Mesenchymal stem cell (in vitro differentiated cells and primary cell): ENCODE measurements around the gene SMG7.

Experiments
- DNase-seq: peaks from one replicate; pipeline ENCODE4 v3.0.0-alpha.2; 2013
- H2AFZ ChIP-seq: one replicate; pipeline ENCODE4 v1.6.1; 2013; ENCODE audit warnings: low read depth, mild to moderate bottlenecking, control low read depth, inconsistent platforms, low read length, moderate library complexity
- H2AK5ac ChIP-seq: 2 replicates; pipeline ENCODE4 v1.6.1; 2013; ENCODE audit warnings: low read length, moderate library complexity, mild to moderate bottlenecking, inconsistent platforms; ENCODE audit not compliant: severe bottlenecking
- H2BK120ac ChIP-seq: one replicate; pipeline ENCODE4 v1.6.1; 2013; ENCODE audit warnings: low read depth, mild to moderate bottlenecking, inconsistent platforms, low read length, moderate library complexity
- H2BK12ac ChIP-seq, 2 experiments: one replicate each; pipeline ENCODE4 v1.6.1; 2013; ENCODE audit warnings: inconsistent platforms in 2 of 2, low read length in 2 of 2, mild to moderate bottlenecking in 2 of 2, moderate library complexity in 2 of 2, control low read depth in 1 of 2
- H2BK15ac ChIP-seq: one replicate; pipeline ENCODE4 v1.6.1; 2013; ENCODE audit warnings: mild to moderate bottlenecking, low read depth, inconsistent platforms; ENCODE audit not compliant: poor library complexity, severe bottlenecking
- H2BK5ac ChIP-seq: 2 replicates; pipeline ENCODE4 v1.6.1; 2013; ENCODE audit warnings: low read depth, mild to moderate bottlenecking, low read length, control low read depth, inconsistent platforms; ENCODE audit not compliant: poor library complexity, severe bottlenecking
- H3K14ac ChIP-seq, 2 experiments: one replicate each; pipeline ENCODE4 v1.6.1; 2013; ENCODE audit warnings: inconsistent platforms in 2 of 2, low read length in 2 of 2, control low read depth in 1 of 2, mild to moderate bottlenecking in 1 of 2, moderate library complexity in 1 of 2
- H3K18ac ChIP-seq, 2 experiments: one replicate each; pipeline ENCODE4 v1.6.1; 2013; ENCODE audit warnings: inconsistent platforms in 2 of 2, low read length in 2 of 2, control low read depth in 1 of 2, low read depth in 1 of 2, mild to moderate bottlenecking in 1 of 2
- H3K23ac ChIP-seq, 2 experiments: one replicate each; pipeline ENCODE4 v1.6.1; 2013; ENCODE audit warnings: inconsistent platforms in 2 of 2, low read length in 2 of 2, mild to moderate bottlenecking in 2 of 2, moderate library complexity in 2 of 2, control low read depth in 1 of 2
- H3K27ac ChIP-seq: 2 replicates; pipeline ENCODE4 v1.5.1; 2013; ENCODE audit warnings: mild to moderate bottlenecking, moderate library complexity, low read length, control low read depth, inconsistent platforms; ENCODE audit not compliant: poor library complexity, severe bottlenecking
- H3K27me3 ChIP-seq, 2 experiments: 2 replicates each; pipeline versions ENCODE4 v1.6.1 to v1.7.0; 2013; ENCODE audit warnings: low read length in 2 of 2, mild to moderate bottlenecking in 2 of 2, moderate library complexity in 2 of 2, control low read depth in 1 of 2, inconsistent platforms in 1 of 2; ENCODE audit not compliant: control insufficient read depth in 1 of 2, insufficient read depth in 1 of 2
- H3K36me3 ChIP-seq, 2 experiments: 2 replicates each; pipeline versions ENCODE4 v1.6.1 to v1.7.0; 2013; ENCODE audit warnings: low read length in 2 of 2, control low read depth in 1 of 2, inconsistent platforms in 1 of 2, low read depth in 1 of 2, mild to moderate bottlenecking in 1 of 2; ENCODE audit not compliant: insufficient read depth in 2 of 2, control insufficient read depth in 1 of 2
- H3K4ac ChIP-seq, 2 experiments: one replicate each; pipeline ENCODE4 v1.6.1; 2013; ENCODE audit warnings: inconsistent platforms in 2 of 2, low read length in 2 of 2, mild to moderate bottlenecking in 2 of 2, moderate library complexity in 2 of 2, control low read depth in 1 of 2, low read depth in 1 of 2
- H3K4me1 ChIP-seq: 2 replicates; pipeline ENCODE4 v1.6.1; 2013; ENCODE audit warnings: low read depth, low read length, control low read depth; ENCODE audit not compliant: control insufficient read depth, insufficient read depth
- H3K4me2 ChIP-seq: 2 replicates; pipeline ENCODE4 v1.6.1; 2013; ENCODE audit warnings: low read length, mild to moderate bottlenecking, inconsistent platforms; ENCODE audit not compliant: poor library complexity, severe bottlenecking
- H3K4me3 ChIP-seq, 2 experiments: 2 replicates each; pipeline versions ENCODE4 v1.5.1 to v1.7.0; 2013; ENCODE audit warnings: low read length in 2 of 2, mild to moderate bottlenecking in 2 of 2, control low read depth in 1 of 2, low read depth in 1 of 2; ENCODE audit not compliant: insufficient read depth in 1 of 2
- H3K79me1 ChIP-seq: replicated peaks from 2 replicates; pipeline ENCODE4 v1.6.1; 2013; ENCODE audit warnings: mild to moderate bottlenecking, control low read depth, low read length, inconsistent platforms; ENCODE audit not compliant: poor library complexity, severe bottlenecking
- H3K9ac ChIP-seq: 2 replicates; pipeline ENCODE4 v1.7.0; 2013; ENCODE audit warnings: mild to moderate bottlenecking, low read length, moderate library complexity
- H3K9me3 ChIP-seq: 2 replicates; pipeline ENCODE4 v1.7.0; 2013; ENCODE audit warnings: mild to moderate bottlenecking, low read length; ENCODE audit not compliant: control insufficient read depth
- H4K8ac ChIP-seq: one replicate; pipeline ENCODE4 v1.6.1; 2013; ENCODE audit warnings: inconsistent platforms, mild to moderate bottlenecking, low read length, moderate library complexity
- H4K91ac ChIP-seq: one replicate; pipeline ENCODE4 v1.6.1; 2013; ENCODE audit warnings: mild to moderate bottlenecking, low read length, inconsistent platforms
- WGBS: methylation state at CpG from one replicate; pipeline ENCODE4 v1.1.7; 2013; ENCODE audit warnings: mixed read lengths; 5-methylcytosine and 5-hydroxymethylcytosine counted together

SMG7 gene

GRCh38 chr1:183487674-183488442 is 15.6 kb downstream of the SMG7 start:
- no peak overlapping the region for H2AK5ac ChIP-seq
- H2AFZ ChIP-seq = no peak overlapping the region
- H3K4ac ChIP-seq = no peak overlapping the region
- no peak overlapping the region for H3K23ac ChIP-seq
- no peak overlapping the region for H2BK15ac ChIP-seq
- no peak overlapping the region for H3K4me3 ChIP-seq
- H3K36me3 ChIP-seq = no peaks in the 10 kb centered on the region
- no peak overlapping the region for H2BK5ac ChIP-seq
- no peaks in the 10 kb centered on the region for H3K4me1 ChIP-seq
- no peaks in the 10 kb centered on the region for H3K9me3 ChIP-seq
- no peak overlapping the region for H4K91ac ChIP-seq
- H3K14ac ChIP-seq = no peak overlapping the region
- no peak overlapping the region for H3K9ac ChIP-seq
- H3K27ac ChIP-seq = no peak overlapping the region
- no peak overlapping the region for H2BK120ac ChIP-seq
- peaks cover 16% of the 10 kb centered on the region for H3K79me1 ChIP-seq
- H3K4me2 ChIP-seq = no peak overlapping the region
- WGBS = 93% methylated on average over 2 of the region's 2 CpGs
- no peaks in the 10 kb centered on the region for H3K27me3 ChIP-seq
- H3K18ac ChIP-seq = no peak overlapping the region
- DNase-seq = no peak
- no peak overlapping the region for H2BK12ac ChIP-seq
- no peak overlapping the region for H4K8ac ChIP-seq

GRCh38 chr1:183490932-183491331 is 18.6 kb downstream of the SMG7 start:
- no peaks in the 10 kb centered on the region for H3K36me3 ChIP-seq
- no peak overlapping the region for H4K8ac ChIP-seq
- H3K4me3 ChIP-seq = no peak overlapping the region
- H3K23ac ChIP-seq = no peak overlapping the region
- no peak overlapping the region for H3K14ac ChIP-seq
- WGBS = 96% methylated on average over 3 of the region's 5 CpGs
- no peak overlapping the region for H2BK120ac ChIP-seq
- no peak overlapping the region for H4K91ac ChIP-seq
- no peak overlapping the region for H3K9ac ChIP-seq
- no peaks in the 10 kb centered on the region for H3K27me3 ChIP-seq
- no peak overlapping the region for H2BK5ac ChIP-seq
- DNase-seq = no peak
- H3K27ac ChIP-seq = no peak overlapping the region
- no peak overlapping the region for H2AFZ ChIP-seq
- H3K18ac ChIP-seq = no peak overlapping the region
- H2BK15ac ChIP-seq = no peak overlapping the region
- peaks cover 24% of the 10 kb centered on the region for H3K79me1 ChIP-seq
- peaks cover 7% of the 10 kb centered on the region for H3K4me1 ChIP-seq
- no peak overlapping the region for H3K4me2 ChIP-seq
- H3K9me3 ChIP-seq = no peaks in the 10 kb centered on the region
- no peak overlapping the region for H3K4ac ChIP-seq
- no peak overlapping the region for H2AK5ac ChIP-seq
- no peak overlapping the region for H2BK12ac ChIP-seq

- Histone ChIP-seq H3K27ac (no peak overlapping the region), H3K18ac (peak overlapping the region in 1 of 2 experiments; percentile 12), H4K8ac (no peak overlapping the region), H3K9ac (no peak overlapping the region), H2BK15ac (no peak overlapping the region), H2AFZ (no peak overlapping the region), H3K23ac (no peak overlapping the region), H3K14ac (no peak overlapping the region), H3K9me3 (no peaks in the 10 kb centered on the region), H2BK5ac (no peak overlapping the region), H3K4me2 (no peak overlapping the region), H2BK120ac (peak overlapping the region; percentile 19), H3K4ac (no peak overlapping the region), H3K79me1 (peaks cover 23% of the 10 kb centered on the region), H4K91ac (no peak overlapping the region), H3K36me3 (peaks cover 0 to 2% of the 10 kb centered on the region in 2 experiments), H3K27me3 (no peaks in the 10 kb centered on the region), H2BK12ac (no peak overlapping the region), H2AK5ac (no peak overlapping the region), H3K4me3 (no peak overlapping the region), H3K4me1 (peaks cover 7% of the 10 kb centered on the region)
- peak; percentile 19 for DNase-seq
- WGBS = 94% methylated on average over 9 of the region's 12 CpGs
These were observed 21.4 kb downstream of the SMG7 start for GRCh38 chr1:183493540-183494245.

- Histone ChIP-seq H2BK120ac (no peak overlapping the region), H3K27ac (no peak overlapping the region), H3K4me2 (no peak overlapping the region), H3K4me3 (no peak overlapping the region), H2AFZ (no peak overlapping the region), H3K36me3 (peaks cover 0 to 2% of the 10 kb centered on the region in 2 experiments), H3K4ac (no peak overlapping the region), H2BK15ac (no peak overlapping the region), H3K27me3 (no peaks in the 10 kb centered on the region), H3K9me3 (no peaks in the 10 kb centered on the region), H3K18ac (no peak overlapping the region), H2AK5ac (no peak overlapping the region), H3K79me1 (peaks cover 18% of the 10 kb centered on the region), H2BK5ac (no peak overlapping the region), H2BK12ac (no peak overlapping the region), H3K14ac (no peak overlapping the region), H3K23ac (no peak overlapping the region), H3K4me1 (peaks cover 7% of the 10 kb centered on the region), H3K9ac (no peak overlapping the region), H4K91ac (no peak overlapping the region), H4K8ac (no peak overlapping the region)
- DNase-seq = no peak
- 98% methylated on average over 11 of the region's 11 CpGs for WGBS
These were observed 23.1 kb downstream of the SMG7 start for GRCh38 chr1:183495420-183495819.
